Medulla oblongata (tissue), 1 donor: ENCODE results near the gene ENKD1.

Experiments used
- DNase-seq: peaks from one replicate; pipeline ENCODE4 v3.0.0-alpha.2; 2015; ENCODE audit errors: extremely low spot score

The ENKD1 gene

GRCh38 chr16:67663151-67663876, 3.2 kb downstream of the ENKD1 start:
- no peak for DNase-seq

GRCh38 chr16:67662653-67663010, 3.9 kb downstream of the ENKD1 start:
- no peak for DNase-seq

GRCh38 chr16:67661886-67662652, 4.5 kb downstream of the ENKD1 start:
- DNase-seq: no peak

- DNase-seq: no peak
Measured at GRCh38 chr16:67661101-67661761, 5.3 kb downstream of the ENKD1 start.

GRCh38 chr16:67660564-67661028, 6.0 kb downstream of the ENKD1 start, which contains the start of gene PARD6A:
Gene PARD6A (plus strand): TSS chr16:67660960. CDS start chr16:67661039, 79 bp downstream.
- DNase-seq: peak; percentile 98

GRCh38 chr16:67659675-67660563, 6.6 kb downstream of the ENKD1 start, which contains the start of gene ACD:
Gene ACD (minus strand): TSS chr16:67660260. CDS start chr16:67660220, 40 bp downstream.
- DNase-seq: peak; percentile 97

- no peak for DNase-seq
Measured at GRCh38 chr16:67658849-67659674, 7.5 kb downstream of the ENKD1 start.

- no peak for DNase-seq
Measured at GRCh38 chr16:67657751-67658518, 8.6 kb downstream of the ENKD1 start.

GRCh38 chr16:67657017-67657608, 9.4 kb downstream of the ENKD1 start:
- DNase-seq: no peak

- no peak for DNase-seq
Measured at GRCh38 chr16:67656344-67657016, 10.1 kb downstream of the ENKD1 start.

- no peak for DNase-seq
Measured at GRCh38 chr16:67655363-67655762, 11.2 kb downstream of the ENKD1 start.

- no peak for DNase-seq
Measured at GRCh38 chr16:67654403-67654911, 12.1 kb downstream of the ENKD1 start.

- no peak for DNase-seq
Measured at GRCh38 chr16:67653789-67654402, 12.7 kb downstream of the ENKD1 start.

- no peak for DNase-seq
Measured at GRCh38 chr16:67653128-67653788, 13.3 kb downstream of the ENKD1 start.

- DNase-seq: no peak
Measured at GRCh38 chr16:67652578-67653127, 13.9 kb downstream of the ENKD1 start.

- no peak for DNase-seq
Measured at GRCh38 chr16:67651847-67652246, 14.7 kb downstream of the ENKD1 start.

GRCh38 chr16:67651039-67651438, 15.5 kb downstream of the ENKD1 start:
- no peak for DNase-seq
